Keratinocyte (primary cell): ENCODE data around the gene GPC3. TPM values are rescaled to one million over a fixed set of nuclear protein-coding genes. Genes with fewer than 3 reads are reported as not detected.

Source experiments
- DNase-seq: peaks from one replicate; pipeline ENCODE4 v3.0.0-alpha.2; 2011; ENCODE audit warnings: low read depth, missing footprints, low spot score
- FAIRE-seq: peaks from 2 replicates; lab custom pipeline; 2011; peaks lifted over from hg19 to GRCh38; lab: Jason Lieb, UNC
- H2AFZ ChIP-seq: 2 replicates; pipeline ENCODE4 v1.6.0; 2012; ENCODE audit warnings: low read length, control low read depth, inconsistent platforms; ENCODE audit not compliant: control insufficient read depth
- H3K27ac ChIP-seq: 2 replicates; pipeline ENCODE4 v1.5.1; 2011; ENCODE audit warnings: low read length; ENCODE audit not compliant: control insufficient read depth, insufficient read depth
- H3K27me3 ChIP-seq: 3 replicates; pipeline ENCODE4 v1.6.0; 2011; ENCODE audit warnings: low read length; ENCODE audit not compliant: control insufficient read depth, insufficient read depth; ENCODE audit errors: extremely low read depth
- H3K36me3 ChIP-seq, 2 experiments: 2 replicates in 1 of 2; 3 replicates in 1 of 2; pipeline ENCODE4 v1.5.1; 2011; ENCODE audit warnings: low read length in 2 of 2, mild to moderate bottlenecking in 1 of 2; ENCODE audit not compliant: control insufficient read depth in 2 of 2, insufficient read depth in 2 of 2; ENCODE audit errors: extremely low read depth in 1 of 2
- H3K4me1 ChIP-seq: 3 replicates; pipeline ENCODE4 v1.5.1; 2011; ENCODE audit warnings: low read length; ENCODE audit not compliant: control insufficient read depth, insufficient read depth; ENCODE audit errors: extremely low read depth
- H3K4me2 ChIP-seq: 3 replicates; pipeline ENCODE4 v1.6.0; 2011; ENCODE audit warnings: low read depth, low read length; ENCODE audit not compliant: control insufficient read depth, insufficient read depth; ENCODE audit errors: extremely low read depth
- H3K4me3 ChIP-seq, 3 experiments: fragments of 200-600 bp in 1 of 3; sonication (generic) in 1 of 3; 2 replicates in 2 of 3; 3 replicates in 1 of 3; pipeline ENCODE4 v1.5.1; 2011 to 2016; ENCODE audit warnings: low read length in 3 of 3, mild to moderate bottlenecking in 3 of 3, control low read depth in 2 of 3, inconsistent platforms in 1 of 3, low read depth in 1 of 3, mixed read lengths in 1 of 3, mixed run types in 1 of 3, moderate library complexity in 1 of 3; ENCODE audit not compliant: control insufficient read depth in 2 of 3, insufficient read depth in 2 of 3; ENCODE audit errors: extremely low read depth in 1 of 3
- H3K79me2 ChIP-seq: 2 replicates; pipeline ENCODE4 v1.6.0; 2012; ENCODE audit warnings: low read length; ENCODE audit not compliant: control insufficient read depth, insufficient read depth
- H3K9ac ChIP-seq: 3 replicates; pipeline ENCODE4 v1.6.0; 2011; ENCODE audit warnings: low read length; ENCODE audit not compliant: control insufficient read depth, insufficient read depth; ENCODE audit errors: extremely low read depth
- H3K9me1 ChIP-seq: 3 replicates; pipeline ENCODE4 v1.6.0; 2011; ENCODE audit warnings: low read length; ENCODE audit not compliant: control insufficient read depth, insufficient read depth; ENCODE audit errors: extremely low read depth
- H3K9me3 ChIP-seq: 2 replicates; pipeline ENCODE4 v1.5.1; 2012; ENCODE audit warnings: low read depth, low read length; ENCODE audit not compliant: control insufficient read depth
- H4K20me1 ChIP-seq: 3 replicates; pipeline ENCODE4 v1.6.0; 2011; ENCODE audit warnings: low read length; ENCODE audit not compliant: control insufficient read depth, insufficient read depth; ENCODE audit errors: extremely low read depth
- CTCF ChIP-seq, 3 experiments: IDR thresholded peaks in 1 of 3; conservative IDR thresholded peaks in 1 of 3; optimal IDR thresholded peaks in 1 of 3; 2 replicates in 2 of 3; 3 replicates in 1 of 3; pipeline versions ENCODE3 to v1.5.1; 2011; ENCODE audit warnings: low read length in 3 of 3, mild to moderate bottlenecking in 3 of 3, moderate library complexity in 2 of 3, control low read depth in 1 of 3, inconsistent platforms in 1 of 3; ENCODE audit not compliant: insufficient read depth in 2 of 3; ENCODE audit errors: extremely low read depth in 1 of 3
- EZH2 ChIP-seq: IDR thresholded peaks from one replicate; pipeline ENCODE4 v1.6.1; 2012; ENCODE audit warnings: inconsistent platforms, mild to moderate bottlenecking, low read length, moderate library complexity
- dilution Hi-C: fragments of 300-500 bp; cut with MboI; formaldehyde crosslinking; loops from one replicate; pipeline ENCODE4 v1.7.0; 2020; ENCODE audit warnings: low sequenced_read_pairs; ENCODE audit not compliant: extremely low pct_ligation_motif_present
- polyA plus RNA-seq, 5 experiments: library from polyadenylated mRNA; depleted of rRNA in 3 of 5; stranded (reverse) in 3 of 5; stranded (forward) in 1 of 5; unstranded in 1 of 5; fragments of >200 nt; gene quantifications; 1 replicate in 1 of 5; 2 replicates in 3 of 5; 3 replicates in 1 of 5; pipeline versions ENCODE4 v1.2.1 to v1.2.3, GENCODE V29; 2011 to 2012; ENCODE audit warnings: missing spikeins in 2 of 5, low read depth in 1 of 5, low replicate concordance in 1 of 5

The GPC3 gene
- polyA plus RNA-seq, 1 donor (not counting 4 experiments of a cell fraction or from before 2014, with no cell fraction given), result 0.03 TPM

GRCh38 chrX:133921086-133921485 is 64.3 kb downstream of the GPC3 start:
- DNase-seq, result no peak
- Histone ChIP-seq H2AFZ (no peak overlapping the region), H3K9me1 (no peaks in the 10 kb centered on the region), H3K27ac (no peak overlapping the region), H3K79me2 (no peaks in the 10 kb centered on the region), H3K4me2 (no peak overlapping the region), H3K36me3 (no peaks in the 10 kb centered on the region), H3K9me3 (no peaks in the 10 kb centered on the region), H3K27me3 (no peaks in the 10 kb centered on the region), H3K4me1 (no peaks in the 10 kb centered on the region), H4K20me1 (no peaks in the 10 kb centered on the region), H3K4me3 (no peak overlapping the region), H3K9ac (no peak overlapping the region)
- no peak for TF ChIP-seq EZH2
- TF ChIP-seq CTCF (optimal IDR thresholded peaks at IDR 0.05 in 1 of 3, IDR thresholded peaks at IDR 0.05 in 1 of 3, conservative IDR thresholded peaks at IDR 0.05 in 1 of 3; ENCODE audit: extremely low read depth in 1 of 3, insufficient read depth in 2 of 3, low read length in 3 of 3), result no peak
- FAIRE-seq, result no peak
- dilution Hi-C loops, result no loop called here

GRCh38 chrX:133918361-133918771 is 67.0 kb downstream of the GPC3 start:
- no peak overlapping the region for H3K27ac ChIP-seq
- dilution Hi-C loops, result no loop called here

More at GRCh38 chrX:133918361-133918771, 67.0 kb downstream of the GPC3 start:
- FAIRE-seq (no peak), DNase-seq (no peak)
- H3K4me1 ChIP-seq, result no peaks in the 10 kb centered on the region
- no peak for TF ChIP-seq CTCF (optimal IDR thresholded peaks at IDR 0.05 in 1 of 3, IDR thresholded peaks at IDR 0.05 in 1 of 3, conservative IDR thresholded peaks at IDR 0.05 in 1 of 3; ENCODE audit: extremely low read depth in 1 of 3, insufficient read depth in 2 of 3, low read length in 3 of 3)
- H3K9ac ChIP-seq, result no peak overlapping the region
- no peaks in the 10 kb centered on the region for H4K20me1 ChIP-seq
- H2AFZ ChIP-seq, result no peak overlapping the region
- no peaks in the 10 kb centered on the region for H3K79me2 ChIP-seq
- no peaks in the 10 kb centered on the region for H3K9me1 ChIP-seq
- H3K4me2 ChIP-seq, result no peak overlapping the region
- H3K27me3 ChIP-seq, result no peaks in the 10 kb centered on the region
- H3K4me3 ChIP-seq, result no peak overlapping the region
- H3K9me3 ChIP-seq, result no peaks in the 10 kb centered on the region
- H3K36me3 ChIP-seq, result no peaks in the 10 kb centered on the region
